ENCODE measurements around the gene CRTAC1.
A peak's percentile ranks its signal among the peaks of the same experiment; 100 is the strongest.
"Not testable (repeated sequence)": the region's sequence is repeated elsewhere in the genome, so short reads cannot be mapped to it uniquely, and the experiment has no call there.

The CRTAC1 gene

GRCh38 chr10:97843972-97844371 lies 186.4 kb downstream of the CRTAC1 start:
- not testable (repeated sequence) for H2AFZ ChIP-seq (ENCODE audit: low read length, unreplicated experiment); H3K36me3 ChIP-seq (ENCODE audit: insufficient read depth, low read length); H3K4me3 ChIP-seq (ENCODE audit: low read depth, low read length); H3K27ac ChIP-seq (ENCODE audit: low read depth, low read length); H3K79me2 ChIP-seq (ENCODE audit: control insufficient read depth, insufficient read depth, low read length, unreplicated experiment)
- H3K27me3 ChIP-seq (ENCODE audit: insufficient read depth, low read length) = peaks cover 36% of the 10 kb centered on the region
- peaks cover 20% of the 10 kb centered on the region for H3K4me1 ChIP-seq (ENCODE audit: control insufficient read depth, insufficient read depth, low read length, unreplicated experiment)

GRCh38 chr10:97843281-97843671 lies 187.1 kb downstream of the CRTAC1 start:
- Histone ChIP-seq H3K79me2 (ENCODE audit: control insufficient read depth, insufficient read depth, low read length, unreplicated experiment) (no peaks in the 10 kb centered on the region), H3K27ac (ENCODE audit: low read depth, low read length) (0 out of 2 replicates have a peak overlapping the region, but pooled peaks have one; percentile 15), H3K4me1 (ENCODE audit: control insufficient read depth, insufficient read depth, low read length, unreplicated experiment) (peaks cover 20% of the 10 kb centered on the region), H3K36me3 (ENCODE audit: insufficient read depth, low read length) (no peaks in the 10 kb centered on the region), H2AFZ (ENCODE audit: low read length, unreplicated experiment) (no peak overlapping the region), H3K4me3 (ENCODE audit: low read depth, low read length) (no peak overlapping the region), H3K27me3 (ENCODE audit: insufficient read depth, low read length) (peaks cover 33% of the 10 kb centered on the region)

- H3K79me2 ChIP-seq (ENCODE audit: control insufficient read depth, insufficient read depth, low read length, unreplicated experiment) = no peaks in the 10 kb centered on the region
- H3K27me3 ChIP-seq (ENCODE audit: insufficient read depth, low read length) = peaks cover 34% of the 10 kb centered on the region
- H3K27ac ChIP-seq (ENCODE audit: low read depth, low read length) = 0 out of 2 replicates have a peak overlapping the region, but pooled peaks have one; percentile 15
- H3K4me1 ChIP-seq (ENCODE audit: control insufficient read depth, insufficient read depth, low read length, unreplicated experiment) = peaks cover 20% of the 10 kb centered on the region
- H3K4me3 ChIP-seq (ENCODE audit: low read depth, low read length) = peak overlapping the region; percentile 56
- H2AFZ ChIP-seq (ENCODE audit: low read length, unreplicated experiment) = no peak overlapping the region
- H3K36me3 ChIP-seq (ENCODE audit: insufficient read depth, low read length) = no peaks in the 10 kb centered on the region
These were observed 187.7 kb downstream of the CRTAC1 start for GRCh38 chr10:97842656-97843280.

- not testable (repeated sequence) for H3K79me2 ChIP-seq (ENCODE audit: control insufficient read depth, insufficient read depth, low read length, unreplicated experiment); H3K27ac ChIP-seq (ENCODE audit: low read depth, low read length); H3K36me3 ChIP-seq (ENCODE audit: insufficient read depth, low read length); H3K4me3 ChIP-seq (ENCODE audit: low read depth, low read length); H2AFZ ChIP-seq (ENCODE audit: low read length, unreplicated experiment)
- H3K27me3 ChIP-seq (ENCODE audit: insufficient read depth, low read length) = peaks cover 36% of the 10 kb centered on the region
- H3K4me1 ChIP-seq (ENCODE audit: control insufficient read depth, insufficient read depth, low read length, unreplicated experiment) = peaks cover 20% of the 10 kb centered on the region
These were observed 188.3 kb downstream of the CRTAC1 start for GRCh38 chr10:97842114-97842513.

- H3K4me1 ChIP-seq (ENCODE audit: control insufficient read depth, insufficient read depth, low read length, unreplicated experiment) = peaks cover 20% of the 10 kb centered on the region
- H3K79me2 ChIP-seq (ENCODE audit: control insufficient read depth, insufficient read depth, low read length, unreplicated experiment); H2AFZ ChIP-seq (ENCODE audit: low read length, unreplicated experiment); H3K36me3 ChIP-seq (ENCODE audit: insufficient read depth, low read length); H3K4me3 ChIP-seq (ENCODE audit: low read depth, low read length); H3K27ac ChIP-seq (ENCODE audit: low read depth, low read length): not testable (repeated sequence)
- peaks cover 31% of the 10 kb centered on the region for H3K27me3 ChIP-seq (ENCODE audit: insufficient read depth, low read length)
These were observed 189.3 kb downstream of the CRTAC1 start for GRCh38 chr10:97841166-97841565.

GRCh38 chr10:97838091-97838490 lies 192.3 kb downstream of the CRTAC1 start:
- Histone ChIP-seq H3K27me3 (ENCODE audit: insufficient read depth, low read length) (peaks cover 41% of the 10 kb centered on the region), H3K4me3 (ENCODE audit: low read depth, low read length) (no peak overlapping the region), H2AFZ (ENCODE audit: low read length, unreplicated experiment) (no peak overlapping the region), H3K79me2 (ENCODE audit: control insufficient read depth, insufficient read depth, low read length, unreplicated experiment) (no peaks in the 10 kb centered on the region), H3K4me1 (ENCODE audit: control insufficient read depth, insufficient read depth, low read length, unreplicated experiment) (peaks cover 17% of the 10 kb centered on the region), H3K36me3 (ENCODE audit: insufficient read depth, low read length) (no peaks in the 10 kb centered on the region), H3K27ac (ENCODE audit: low read depth, low read length) (no peak overlapping the region)

GRCh38 chr10:97836446-97836845 lies 194.0 kb downstream of the CRTAC1 start:
- Histone ChIP-seq H3K4me3 (ENCODE audit: low read depth, low read length) (no peak overlapping the region), H2AFZ (ENCODE audit: low read length, unreplicated experiment) (no peak overlapping the region), H3K36me3 (ENCODE audit: insufficient read depth, low read length) (no peaks in the 10 kb centered on the region), H3K4me1 (ENCODE audit: control insufficient read depth, insufficient read depth, low read length, unreplicated experiment) (peaks cover 12% of the 10 kb centered on the region), H3K27ac (ENCODE audit: low read depth, low read length) (no peak overlapping the region), H3K79me2 (ENCODE audit: control insufficient read depth, insufficient read depth, low read length, unreplicated experiment) (no peaks in the 10 kb centered on the region), H3K27me3 (ENCODE audit: insufficient read depth, low read length) (peaks cover 48% of the 10 kb centered on the region)

- H3K36me3 ChIP-seq (ENCODE audit: insufficient read depth, low read length) = no peaks in the 10 kb centered on the region
- H3K27ac ChIP-seq (ENCODE audit: low read depth, low read length) = no peak overlapping the region
- no peaks in the 10 kb centered on the region for H3K79me2 ChIP-seq (ENCODE audit: control insufficient read depth, insufficient read depth, low read length, unreplicated experiment)
- peaks cover 34% of the 10 kb centered on the region for H3K27me3 ChIP-seq (ENCODE audit: insufficient read depth, low read length)
- no peak overlapping the region for H3K4me3 ChIP-seq (ENCODE audit: low read depth, low read length)
- peaks cover 13% of the 10 kb centered on the region for H3K4me1 ChIP-seq (ENCODE audit: control insufficient read depth, insufficient read depth, low read length, unreplicated experiment)
- H2AFZ ChIP-seq (ENCODE audit: low read length, unreplicated experiment) = no peak overlapping the region
These were observed 199.2 kb downstream of the CRTAC1 start for GRCh38 chr10:97831259-97831658.

GRCh38 chr10:97830064-97830463 lies 200.4 kb downstream of the CRTAC1 start:
- Histone ChIP-seq H3K4me3 (ENCODE audit: low read depth, low read length) (no peak overlapping the region), H3K27ac (ENCODE audit: low read depth, low read length) (no peak overlapping the region), H3K79me2 (ENCODE audit: control insufficient read depth, insufficient read depth, low read length, unreplicated experiment) (no peaks in the 10 kb centered on the region), H3K36me3 (ENCODE audit: insufficient read depth, low read length) (no peaks in the 10 kb centered on the region), H3K27me3 (ENCODE audit: insufficient read depth, low read length) (peaks cover 31% of the 10 kb centered on the region), H2AFZ (ENCODE audit: low read length, unreplicated experiment) (no peak overlapping the region), H3K4me1 (ENCODE audit: control insufficient read depth, insufficient read depth, low read length, unreplicated experiment) (peaks cover 13% of the 10 kb centered on the region)

GRCh38 chr10:97828721-97829120 lies 201.7 kb downstream of the CRTAC1 start:
- no peak overlapping the region for H3K4me3 ChIP-seq (ENCODE audit: low read depth, low read length)
- peaks cover 18% of the 10 kb centered on the region for H3K27me3 ChIP-seq (ENCODE audit: insufficient read depth, low read length)
- no peak overlapping the region for H2AFZ ChIP-seq (ENCODE audit: low read length, unreplicated experiment)
- no peaks in the 10 kb centered on the region for H3K79me2 ChIP-seq (ENCODE audit: control insufficient read depth, insufficient read depth, low read length, unreplicated experiment)
- H3K36me3 ChIP-seq (ENCODE audit: insufficient read depth, low read length) = no peaks in the 10 kb centered on the region
- H3K4me1 ChIP-seq (ENCODE audit: control insufficient read depth, insufficient read depth, low read length, unreplicated experiment) = peaks cover 13% of the 10 kb centered on the region
- no peak overlapping the region for H3K27ac ChIP-seq (ENCODE audit: low read depth, low read length)

GRCh38 chr10:97827702-97828291 lies 202.6 kb downstream of the CRTAC1 start:
- Histone ChIP-seq H3K27me3 (ENCODE audit: insufficient read depth, low read length) (peaks cover 10% of the 10 kb centered on the region), H3K27ac (ENCODE audit: low read depth, low read length) (no peak overlapping the region), H3K79me2 (ENCODE audit: control insufficient read depth, insufficient read depth, low read length, unreplicated experiment) (no peaks in the 10 kb centered on the region), H3K36me3 (ENCODE audit: insufficient read depth, low read length) (no peaks in the 10 kb centered on the region), H3K4me1 (ENCODE audit: control insufficient read depth, insufficient read depth, low read length, unreplicated experiment) (peaks cover 13% of the 10 kb centered on the region), H3K4me3 (ENCODE audit: low read depth, low read length) (no peak overlapping the region), H2AFZ (ENCODE audit: low read length, unreplicated experiment) (no peak overlapping the region)
